Activated CD4-positive, alpha-beta T cell treated with anti-CD3 and anti-CD28 coated beads, Interleukin-2, amount 50 U/mL, for 48 hours (primary cell): ENCODE measurements around the gene ANAPC1.
"Not testable (repeated sequence)": the region's sequence is repeated elsewhere in the genome, so short reads cannot be mapped to it uniquely, and the experiment has no call there.

Source experiments
- DNase-seq, 2 experiments: peaks; one replicate each; pipeline ENCODE4 v3.0.0-alpha.2; 2020

The ANAPC1 gene

GRCh38 chr2:111727611-111728110 is 156.3 kb downstream of the ANAPC1 start:
- DNase-seq: peak; percentile 55 to 69

GRCh38 chr2:111725742-111726141 is 158.3 kb downstream of the ANAPC1 start:
- peak in 1 of 2 experiments; percentile 49 for DNase-seq

GRCh38 chr2:111719610-111720009 is 164.4 kb downstream of the ANAPC1 start:
- DNase-seq: not testable (repeated sequence)
